Mucosa of rectum (tissue), 2 donors: ENCODE data around the gene ECI1.
"Not testable (repeated sequence)": the region's sequence is repeated elsewhere in the genome, so short reads cannot be mapped to it uniquely, and the experiment has no call there.

Source experiments
- H3K27ac ChIP-seq, 2 donors: one replicate each; pipeline ENCODE4 v1.7.0; 2013; ENCODE audit warnings: inconsistent platforms in 2 of 2, low read depth in 2 of 2, low read length in 2 of 2
- H3K27me3 ChIP-seq, 2 donors: one replicate each; pipeline ENCODE4 v1.7.0; 2013; ENCODE audit warnings: low read length in 2 of 2; ENCODE audit not compliant: control insufficient read depth in 2 of 2, insufficient read depth in 2 of 2
- H3K36me3 ChIP-seq, 2 donors: one replicate each; pipeline ENCODE4 v1.7.0; 2013; ENCODE audit warnings: low read length in 2 of 2; ENCODE audit not compliant: control insufficient read depth in 2 of 2, insufficient read depth in 2 of 2
- H3K4me1 ChIP-seq, 2 donors: one replicate each; pipeline ENCODE4 v1.7.0; 2013; ENCODE audit warnings: low read length in 2 of 2, mild to moderate bottlenecking in 1 of 2; ENCODE audit not compliant: control insufficient read depth in 2 of 2, insufficient read depth in 2 of 2
- H3K4me3 ChIP-seq, 2 donors: one replicate each; pipeline ENCODE4 v1.7.0; 2013; ENCODE audit warnings: low read length in 2 of 2
- H3K9ac ChIP-seq, 2 donors: one replicate each; pipeline ENCODE4 v1.7.0; 2013; ENCODE audit warnings: low read length in 2 of 2, low read depth in 1 of 2, mild to moderate bottlenecking in 1 of 2
- H3K9me3 ChIP-seq, 2 donors: one replicate each; pipeline ENCODE4 v1.7.0; 2013; ENCODE audit warnings: low read length in 2 of 2; ENCODE audit not compliant: control insufficient read depth in 2 of 2
- donor health status: healthy.
- donor health status: Normal muscosa, but diverticular disease.

Gene ECI1

DNA sequence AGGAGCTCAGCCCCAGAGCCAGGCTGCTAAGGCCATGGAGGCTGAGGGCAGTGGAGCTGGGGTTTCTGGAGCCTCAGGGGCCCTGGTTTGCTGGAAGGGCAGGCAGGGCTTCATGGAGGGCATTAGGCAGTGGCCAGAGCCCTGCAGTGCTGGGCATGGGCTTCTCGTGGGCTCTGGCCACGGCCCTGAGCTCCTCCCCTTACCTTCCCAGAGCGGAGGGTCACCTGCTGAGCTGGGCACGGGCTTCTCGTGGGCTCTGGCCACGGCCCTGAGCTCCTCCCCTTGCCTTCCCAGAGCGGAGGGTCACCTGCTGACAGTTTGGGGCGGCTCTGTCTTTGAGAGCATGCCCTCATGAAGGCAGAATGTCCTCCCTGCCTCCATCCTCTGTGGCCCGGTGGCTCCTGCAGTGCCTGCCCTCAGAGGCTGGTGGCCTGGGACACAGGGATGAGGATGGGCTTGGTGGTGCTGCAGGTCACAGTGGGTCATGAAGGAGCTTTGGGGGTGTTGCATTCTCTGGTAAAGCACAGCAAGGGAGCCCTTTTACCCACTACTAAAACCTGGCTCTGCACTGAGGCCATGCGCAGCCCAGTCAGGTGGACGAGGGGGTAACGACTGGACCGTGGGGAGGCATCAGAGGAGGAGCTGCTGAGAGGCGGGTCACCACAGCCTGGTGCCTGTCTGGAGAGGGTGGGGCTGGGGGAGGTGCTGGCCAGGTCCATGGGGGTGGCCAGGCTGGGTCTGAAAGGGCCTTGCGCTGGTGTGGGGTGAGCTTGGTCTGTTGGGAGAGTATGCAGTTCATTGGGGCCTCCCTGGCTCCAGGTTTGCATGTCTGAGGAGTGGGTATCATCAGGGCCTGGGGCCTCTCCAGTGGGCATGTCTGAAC lies 19.4 kb upstream of the ECI1 start:
- peaks cover 12 to 14% of the 10 kb centered on the region in 2 donors for H3K4me1 ChIP-seq

DNA sequence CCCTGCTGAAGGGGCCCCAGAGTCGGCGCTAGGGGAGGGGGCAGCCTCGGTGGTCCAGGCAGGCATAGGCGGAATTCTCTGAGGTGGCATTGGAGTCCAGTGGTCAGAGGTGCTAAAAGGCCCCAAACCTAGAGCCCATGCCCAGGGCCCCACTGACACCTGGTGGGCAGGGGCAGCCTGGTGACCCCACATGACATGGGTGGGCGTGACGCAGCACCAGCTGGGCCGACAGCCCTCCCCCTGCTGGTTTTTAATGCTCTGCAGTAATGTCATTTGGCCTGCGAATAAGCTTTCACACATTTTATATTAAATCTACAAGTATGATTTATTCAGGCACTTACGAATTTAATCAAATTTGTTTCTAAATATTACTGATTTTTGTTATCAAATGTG lies 18.7 kb upstream of the ECI1 start:
- Histone ChIP-seq H3K9me3 (no peaks in the 10 kb centered on the region), H3K27me3 (no peaks in the 10 kb centered on the region), H3K27ac (no peak overlapping the region), H3K4me3 (no peak overlapping the region), H3K36me3 (no peaks in the 10 kb centered on the region), H3K4me1 (peaks cover 12 to 14% of the 10 kb centered on the region in 2 donors), H3K9ac (peak overlapping the region in 1 of 2 donors; percentile 93)

More for the DNA sequence above, 19.4 kb upstream of the ECI1 start:
- H3K36me3 ChIP-seq, result no peaks in the 10 kb centered on the region
- H3K27ac ChIP-seq, result no peak overlapping the region
- no peaks in the 10 kb centered on the region for H3K27me3 ChIP-seq
- H3K9me3 ChIP-seq, result no peaks in the 10 kb centered on the region
- H3K4me3 ChIP-seq, result no peak overlapping the region
- H3K9ac ChIP-seq, result no peak overlapping the region

DNA sequence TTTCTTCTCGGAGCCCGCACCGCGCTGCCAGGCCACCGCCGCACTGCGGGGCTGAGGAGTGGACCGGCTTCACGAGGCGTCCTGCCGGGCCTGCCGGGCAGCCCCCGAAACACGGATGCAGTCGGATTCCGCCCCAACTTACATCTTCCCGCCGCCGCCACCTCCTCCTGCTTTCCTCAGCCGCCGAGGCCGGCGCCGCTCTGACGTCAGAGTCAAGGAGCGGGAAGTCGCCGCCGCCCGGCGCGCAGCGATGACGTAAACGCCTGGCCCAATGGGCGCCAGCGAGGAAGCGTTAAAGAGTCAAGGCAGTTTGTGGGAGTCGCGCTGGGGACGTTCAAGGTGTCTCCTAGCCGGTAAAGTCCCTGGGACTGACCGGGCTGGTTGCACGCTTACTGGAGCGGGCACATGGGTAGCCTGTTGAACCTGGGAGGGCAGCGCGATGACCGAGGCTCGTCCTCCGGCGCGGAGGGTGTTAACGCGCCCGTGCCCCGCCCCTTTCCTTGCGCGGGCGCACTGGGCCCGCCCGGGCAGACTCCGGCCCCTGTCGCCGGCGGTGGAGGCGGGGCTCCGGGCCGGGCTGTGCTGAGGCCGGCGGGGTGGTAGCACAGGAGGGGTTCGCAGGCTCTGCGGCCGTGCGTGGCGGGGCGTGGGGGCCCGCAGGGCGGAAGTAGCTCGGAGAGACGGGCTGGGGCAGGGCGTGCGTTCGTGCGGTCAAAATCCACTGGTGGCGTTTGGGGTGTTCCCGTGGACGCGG lies 16.7 kb upstream of the ECI1 start, which contains the start of gene RNPS1:
TSS of gene RNPS1 (minus strand) at position 214 of the 754 bp plus-strand sequence. CDS start 3,483 bp downstream, outside the sequence.
- peak within 1 kb of the TSS; percentile 93 for H3K9ac ChIP-seq
- H3K27ac ChIP-seq, result peak within 1 kb of the TSS; percentile 99
- no peaks in the 10 kb centered on the region for H3K27me3 ChIP-seq
- H3K36me3 ChIP-seq, result peaks cover 4 to 13% of the 10 kb centered on the region in 2 donors
- H3K4me3 ChIP-seq, result peak within 1 kb of the TSS; percentile 91 to 96
- peaks cover 12 to 14% of the 10 kb centered on the region in 2 donors for H3K4me1 ChIP-seq
- H3K9me3 ChIP-seq, result no peaks in the 10 kb centered on the region

DNA sequence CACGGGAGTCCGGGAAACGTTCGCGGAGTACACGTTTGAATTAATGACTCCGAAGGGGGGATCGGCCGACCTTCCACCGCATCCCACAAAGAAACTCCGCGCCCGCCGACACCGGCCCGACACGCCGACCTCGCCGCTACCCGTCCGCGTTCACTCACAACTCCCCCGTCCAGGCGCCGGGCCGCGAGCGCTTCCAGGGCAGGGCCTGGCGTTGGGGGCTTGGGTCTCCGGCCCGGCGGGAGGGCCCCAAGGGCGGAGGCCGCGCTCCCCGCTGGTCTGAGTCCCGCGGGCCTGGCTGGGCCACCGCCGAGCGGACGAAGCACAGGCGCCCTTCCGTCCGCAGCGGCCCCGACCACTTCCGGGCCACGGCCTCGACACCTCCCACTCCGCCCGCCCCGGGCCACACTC lies 16.1 kb upstream of the ECI1 start:
- peak overlapping the region; percentile 52 to 93 for H3K9ac ChIP-seq
- peaks cover 7 to 18% of the 10 kb centered on the region in 2 donors for H3K36me3 ChIP-seq
- H3K4me3 ChIP-seq, result peak overlapping the region; percentile 91 to 96
- H3K9me3 ChIP-seq, H3K27me3 ChIP-seq: not testable (repeated sequence)
- peak overlapping the region; percentile 99 for H3K27ac ChIP-seq
- H3K4me1 ChIP-seq, result peaks cover 12 to 14% of the 10 kb centered on the region in 2 donors

DNA sequence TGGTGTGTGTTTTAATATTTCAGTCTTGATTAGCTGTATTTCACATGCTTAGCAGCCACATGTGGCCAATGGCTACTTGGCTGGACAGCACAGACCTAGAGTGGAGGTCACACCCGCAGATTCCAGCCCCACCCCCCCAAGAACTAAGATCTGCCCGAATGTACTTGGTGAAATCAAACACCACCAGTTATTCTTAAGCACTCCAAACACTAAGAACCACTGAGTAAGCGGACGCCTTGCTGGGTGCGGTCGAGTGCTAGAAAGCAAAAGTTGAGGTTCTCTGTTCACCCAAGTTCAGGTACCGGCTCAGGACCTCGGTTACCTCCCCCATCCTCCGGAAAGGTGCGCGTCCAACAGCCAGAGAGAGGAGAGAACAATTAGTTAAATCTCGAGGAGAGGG lies 15.5 kb upstream of the ECI1 start:
- peaks cover 12 to 14% of the 10 kb centered on the region in 2 donors for H3K4me1 ChIP-seq
- peak overlapping the region; percentile 91 to 96 for H3K4me3 ChIP-seq
- peaks cover 13 to 24% of the 10 kb centered on the region in 2 donors for H3K36me3 ChIP-seq
- not testable (repeated sequence) for H3K9me3 ChIP-seq, H3K27me3 ChIP-seq
- peak overlapping the region; percentile 44 to 93 for H3K9ac ChIP-seq
- peak overlapping the region in 1 of 2 donors; percentile 99 for H3K27ac ChIP-seq

DNA sequence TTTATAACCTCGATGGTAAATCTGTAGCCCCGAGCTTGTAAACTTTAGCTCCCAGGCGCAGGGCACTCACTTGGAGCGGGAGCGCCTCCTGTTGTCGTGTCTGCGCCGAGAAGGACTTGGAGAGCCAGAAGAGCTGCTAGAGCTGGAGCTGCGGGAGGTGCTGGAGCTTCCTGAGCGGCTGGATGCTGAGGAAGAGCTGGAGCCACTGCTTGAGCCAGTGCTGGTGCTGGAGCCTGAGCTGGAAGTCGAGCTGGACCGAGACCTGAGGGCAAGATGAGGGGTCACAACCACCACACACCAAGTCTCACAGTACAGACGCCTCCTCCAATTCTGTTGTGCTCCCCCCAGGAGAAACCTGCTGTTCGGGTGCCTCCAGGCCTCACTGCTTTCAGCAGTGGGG lies 11.6 kb upstream of the ECI1 start:
- H3K4me3 ChIP-seq, H3K4me1 ChIP-seq, H3K27me3 ChIP-seq, H3K9ac ChIP-seq, H3K27ac ChIP-seq, H3K9me3 ChIP-seq: not testable (repeated sequence)
- H3K36me3 ChIP-seq, result peaks cover 22 to 46% of the 10 kb centered on the region in 2 donors

DNA sequence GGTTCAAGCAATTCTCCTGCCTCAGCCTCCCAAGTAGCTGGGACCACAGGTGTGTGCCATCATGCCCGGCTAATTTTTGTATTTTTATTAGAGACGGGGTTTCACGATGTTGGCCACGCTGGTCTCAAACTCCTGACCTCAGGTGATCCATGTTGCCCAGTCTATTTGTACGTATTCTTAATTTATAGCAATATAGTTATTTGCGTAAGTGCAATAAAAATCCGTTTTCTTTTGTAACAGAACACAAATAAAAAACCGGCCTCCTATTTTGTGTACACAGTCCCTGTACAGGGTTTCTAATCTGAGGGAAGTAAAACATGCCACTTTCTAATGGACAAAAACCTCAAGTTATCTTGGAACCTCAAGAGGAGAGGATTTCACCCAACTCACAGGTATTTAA lies 8.9 kb upstream of the ECI1 start:
- H3K4me3 ChIP-seq, result no peak overlapping the region
- no peaks in the 10 kb centered on the region for H3K9me3 ChIP-seq
- peaks cover 49 to 73% of the 10 kb centered on the region in 2 donors for H3K36me3 ChIP-seq
- no peaks in the 10 kb centered on the region for H3K27me3 ChIP-seq
- no peak overlapping the region for H3K9ac ChIP-seq
- no peaks in the 10 kb centered on the region for H3K4me1 ChIP-seq
- no peak overlapping the region for H3K27ac ChIP-seq

DNA sequence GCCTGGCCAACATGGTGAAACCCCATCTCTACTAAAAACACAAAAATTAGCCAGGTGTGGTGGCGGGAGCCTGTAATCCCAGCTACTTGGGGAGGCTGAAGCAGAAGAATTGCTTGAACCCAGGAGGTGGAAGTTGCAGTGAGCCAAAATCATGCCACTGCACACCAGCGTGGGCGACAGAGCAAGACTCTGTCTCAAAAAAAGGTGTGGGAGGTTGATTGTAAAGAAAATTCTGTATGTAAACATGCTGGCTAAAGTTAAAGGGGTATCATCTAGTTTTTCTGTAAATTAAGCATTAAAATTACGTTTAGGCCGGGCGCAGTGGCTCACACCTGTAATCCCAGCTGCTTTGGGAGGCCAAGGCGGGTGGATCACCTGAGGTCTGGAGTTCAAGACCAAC lies 7.1 kb upstream of the ECI1 start:
- H3K36me3 ChIP-seq, result peaks cover 59 to 70% of the 10 kb centered on the region in 2 donors
- not testable (repeated sequence) for H3K4me1 ChIP-seq, H3K9ac ChIP-seq, H3K4me3 ChIP-seq, H3K9me3 ChIP-seq, H3K27me3 ChIP-seq, H3K27ac ChIP-seq

DNA sequence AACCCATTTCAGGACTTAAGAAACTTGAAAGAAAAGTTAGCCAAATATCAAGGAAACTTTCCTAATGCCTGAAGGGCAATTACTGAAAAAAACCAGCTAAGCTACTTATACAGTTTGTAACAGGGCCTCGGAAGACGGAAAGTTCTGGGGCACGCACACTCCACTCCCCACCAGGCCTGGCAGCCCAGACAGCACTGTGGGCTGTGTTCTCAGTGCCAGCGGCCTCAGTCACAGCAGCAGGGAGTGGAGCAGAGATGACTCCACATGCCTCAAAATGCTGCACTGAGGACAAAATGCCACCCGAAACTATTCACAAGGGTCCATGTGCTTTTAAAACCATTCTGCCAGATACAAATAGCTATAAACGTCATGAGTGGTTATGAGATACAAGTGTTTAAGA lies 6.3 kb upstream of the ECI1 start:
- Histone ChIP-seq H3K9me3 (no peaks in the 10 kb centered on the region), H3K27me3 (no peaks in the 10 kb centered on the region), H3K27ac (no peak overlapping the region), H3K36me3 (peaks cover 62 to 67% of the 10 kb centered on the region in 2 donors), H3K4me1 (no peaks in the 10 kb centered on the region), H3K4me3 (no peak overlapping the region), H3K9ac (no peak overlapping the region)

DNA sequence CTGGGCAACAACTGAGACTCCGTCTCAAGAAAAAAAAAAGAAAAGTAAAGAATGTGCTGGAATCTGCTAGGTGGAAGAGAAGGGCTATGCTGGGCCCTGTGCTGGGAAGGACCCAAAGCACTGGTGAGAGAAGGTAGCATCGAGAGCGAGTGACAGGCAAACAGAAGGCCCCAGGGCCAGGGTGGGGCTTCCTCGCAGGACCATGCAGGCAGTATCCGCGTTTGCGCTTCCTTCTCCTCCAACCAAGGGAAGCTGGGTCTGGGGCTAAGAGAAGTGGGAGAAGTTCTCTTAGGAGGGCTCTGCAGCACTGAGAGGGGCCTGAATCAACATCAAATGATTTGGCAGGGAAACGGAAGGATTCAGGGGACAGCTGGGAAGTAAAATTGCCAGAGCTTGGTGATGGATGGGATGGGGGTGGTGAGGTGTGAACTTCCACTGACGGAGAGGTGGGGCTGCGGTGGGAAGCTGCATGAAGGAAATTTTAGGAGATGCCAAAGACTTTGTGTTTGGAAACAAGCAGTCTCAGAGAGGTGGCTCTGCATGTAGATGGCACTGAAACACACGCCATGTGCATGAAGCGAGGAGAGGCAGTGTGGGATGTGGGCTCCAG lies 5.2 kb upstream of the ECI1 start:
- Histone ChIP-seq H3K27me3 (no peaks in the 10 kb centered on the region), H3K9me3 (no peaks in the 10 kb centered on the region), H3K27ac (no peak overlapping the region), H3K36me3 (peaks cover 52 to 56% of the 10 kb centered on the region in 2 donors), H3K4me1 (peaks cover 7% of the 10 kb centered on the region in 2 donors), H3K9ac (no peak overlapping the region), H3K4me3 (no peak overlapping the region)
